GM23248 (cell line): ENCODE data around the gene GSAP. TPM values are rescaled to one million over a fixed set of nuclear protein-coding genes. Genes with fewer than 3 reads are reported as not detected.

Experiments
- DNase-seq: peaks from one replicate; pipeline ENCODE4 v3.0.0-alpha.2; 2015
- H2AFZ ChIP-seq: fragments of 200-600 bp; sonication (generic); 2 replicates; pipeline ENCODE4 v1.6.1; 2016; ENCODE audit warnings: antibody characterized with exemption
- H3F3A ChIP-seq: fragments of 200-600 bp; sonication (generic); 2 replicates; pipeline ENCODE4 v1.6.1; 2016; ENCODE audit warnings: mild to moderate bottlenecking, antibody characterized with exemption, mixed run types; ENCODE audit not compliant: insufficient read depth
- H3K27ac ChIP-seq: fragments of 200-600 bp; sonication (generic); 2 replicates; pipeline ENCODE4 v1.5.1; 2016; ENCODE audit warnings: mild to moderate bottlenecking
- H3K27me3 ChIP-seq: fragments of 200-600 bp; sonication (generic); replicated peaks from 2 replicates; pipeline ENCODE4 v1.6.1; 2016; ENCODE audit warnings: mild to moderate bottlenecking; ENCODE audit not compliant: insufficient read depth
- H3K36me3 ChIP-seq: fragments of 200-600 bp; sonication (generic); 2 replicates; pipeline ENCODE4 v1.6.1; 2016; ENCODE audit warnings: low read depth, mild to moderate bottlenecking
- H3K4me1 ChIP-seq: fragments of 200-600 bp; sonication (generic); 2 replicates; pipeline ENCODE4 v1.6.1; 2016; ENCODE audit warnings: mild to moderate bottlenecking; ENCODE audit not compliant: insufficient read depth
- H3K4me2 ChIP-seq: fragments of 200-600 bp; sonication (generic); one replicate; pipeline ENCODE4 v1.6.1; 2016; ENCODE audit warnings: mild to moderate bottlenecking; ENCODE audit not compliant: unreplicated experiment
- H3K4me3 ChIP-seq: fragments of 200-600 bp; sonication (generic); 2 replicates; pipeline ENCODE4 v1.5.1; 2016; ENCODE audit warnings: mild to moderate bottlenecking
- H3K79me2 ChIP-seq: fragments of 200-600 bp; sonication (generic); 2 replicates; pipeline ENCODE4 v1.6.1; 2016; ENCODE audit warnings: mild to moderate bottlenecking; ENCODE audit not compliant: insufficient read depth
- H3K9ac ChIP-seq: fragments of 200-600 bp; sonication (generic); 2 replicates; pipeline ENCODE4 v1.6.1; 2016; ENCODE audit warnings: mild to moderate bottlenecking
- H3K9me2 ChIP-seq: fragments of 200-600 bp; sonication (generic); 2 replicates; pipeline ENCODE4 v1.6.1; 2016; ENCODE audit warnings: mixed run types, mild to moderate bottlenecking, moderate library complexity; ENCODE audit not compliant: insufficient read depth
- H3K9me3 ChIP-seq: fragments of 200-600 bp; sonication (generic); one replicate; pipeline ENCODE4 v1.6.1; 2017; ENCODE audit warnings: low read depth
- H4K20me1 ChIP-seq: fragments of 200-600 bp; sonication (generic); 2 replicates; pipeline ENCODE4 v1.6.0; 2016; ENCODE audit not compliant: insufficient read depth
- EZH2 ChIP-seq: fragments of 200-600 bp; sonication (generic); IDR thresholded peaks from 2 replicates; pipeline ENCODE4 v1.6.1; 2018; ENCODE audit warnings: antibody characterized with exemption, mild to moderate bottlenecking; ENCODE audit not compliant: insufficient read depth, poor library complexity, severe bottlenecking
- EZH2phosphoT487 ChIP-seq: fragments of 200-600 bp; sonication (generic); IDR thresholded peaks from 2 replicates; pipeline ENCODE4 v1.6.1; 2018; ENCODE audit warnings: antibody characterized with exemption, moderate library complexity, mild to moderate bottlenecking, low read depth; ENCODE audit not compliant: insufficient read depth
- WGBS, 2 experiments: methylation state at CpG; one replicate each; pipeline ENCODE4 v1.1.6; 2015 to 2017; ENCODE audit warnings: low lambda C conversion rate in 2 of 2, low coverage in 1 of 2; ENCODE audit errors: missing lambda C conversion rate in 2 of 2; 5-methylcytosine and 5-hydroxymethylcytosine counted together
- in situ Hi-C: fragments of 300-500 bp; cut with MboI; formaldehyde crosslinking; loops from 2 replicates; pipeline ENCODE4 v1.15.0; 2020
- polyA plus RNA-seq: library from polyadenylated mRNA; unstranded; fragments of >200 nt; fragmentation: Nextera tagmentation; extraction: Ambion mirVana; gene quantifications from 2 replicates; pipeline ENCODE4 v1.2.1, GENCODE V29; 2016
- total RNA-seq: library from RNA; depleted of rRNA; stranded (reverse); fragments of >200 nt; shearing (Covaris generic); gene quantifications from 2 replicates; pipeline ENCODE4 v1.2.3, GENCODE V29; 2014

GSAP gene
- total and polyA plus RNA-seq, 2 experiments from 2014 or later: 4.2 to 4.3 TPM

DNA sequence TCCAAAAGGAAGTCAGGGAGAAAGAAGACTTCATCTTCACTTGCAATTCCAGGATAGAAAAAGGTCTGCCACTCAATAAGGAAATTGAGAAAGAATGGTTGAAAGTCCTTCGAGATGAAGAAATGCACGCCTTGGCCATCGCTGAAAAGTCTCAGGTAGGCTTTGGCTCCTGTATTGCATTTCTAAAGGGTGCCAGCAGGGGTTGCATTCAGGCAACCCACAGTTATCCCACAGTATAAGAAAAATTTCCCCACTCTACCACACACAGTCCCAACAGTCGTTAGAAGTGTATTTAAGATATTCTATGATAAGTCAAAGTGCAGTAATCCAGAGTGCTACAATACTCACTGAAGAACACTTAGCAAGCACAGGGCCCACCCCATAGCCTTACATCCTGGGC, 123.1 kb downstream of the GSAP start:
- WGBS, 2 experiments: 91 to 92% methylated on average over 4 of the region's 4 CpGs
- Histone ChIP-seq H4K20me1 (no peaks in the 10 kb centered on the region), H3K79me2 (no peaks in the 10 kb centered on the region), H3K27me3 (no peaks in the 10 kb centered on the region), H2AFZ (no peak overlapping the region), H3K9ac (no peak overlapping the region), H3K4me1 (no peaks in the 10 kb centered on the region), H3F3A (no peaks in the 10 kb centered on the region), H3K36me3 (no peaks in the 10 kb centered on the region), H3K4me3 (no peak overlapping the region), H3K27ac (no peak overlapping the region), H3K9me3 (no peaks in the 10 kb centered on the region), H3K9me2 (no peaks in the 10 kb centered on the region), H3K4me2 (no peak overlapping the region)
- no peak for DNase-seq
- in situ Hi-C loops: no loop called here
- TF ChIP-seq EZH2phosphoT487 (no peak), EZH2 (no peak)

DNA sequence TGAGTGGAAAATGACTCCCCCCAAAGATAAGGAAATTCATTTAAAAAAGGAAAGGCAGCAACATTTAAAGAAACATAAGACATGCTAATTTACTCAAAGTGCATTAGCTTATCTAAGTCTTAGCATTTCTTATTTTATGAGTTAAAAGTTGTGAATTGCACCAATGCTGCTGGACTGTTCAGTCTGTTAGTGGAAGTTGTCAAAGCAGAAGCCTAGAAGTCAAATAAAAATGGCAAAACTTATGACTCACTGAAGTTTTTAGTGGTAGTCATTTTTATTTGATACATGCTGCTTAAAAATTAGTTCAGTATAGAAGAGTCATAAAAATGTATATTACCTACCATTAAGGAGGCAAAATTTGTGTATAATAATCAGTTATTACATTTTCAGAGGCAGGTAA, 125.7 kb downstream of the GSAP start:
- no peak for DNase-seq
- Histone ChIP-seq H3K27me3 (no peaks in the 10 kb centered on the region), H3K36me3 (no peaks in the 10 kb centered on the region), H3K27ac (no peak overlapping the region), H3K9me3 (no peaks in the 10 kb centered on the region), H3K4me2 (no peak overlapping the region), H3K79me2 (no peaks in the 10 kb centered on the region), H3K4me3 (no peak overlapping the region), H3K9ac (no peak overlapping the region), H3F3A (no peaks in the 10 kb centered on the region), H3K9me2 (no peaks in the 10 kb centered on the region), H4K20me1 (no peaks in the 10 kb centered on the region), H3K4me1 (no peaks in the 10 kb centered on the region), H2AFZ (no peak overlapping the region)
- no peak for TF ChIP-seq EZH2
- no peak for TF ChIP-seq EZH2phosphoT487
- in situ Hi-C loops: no loop called here

DNA sequence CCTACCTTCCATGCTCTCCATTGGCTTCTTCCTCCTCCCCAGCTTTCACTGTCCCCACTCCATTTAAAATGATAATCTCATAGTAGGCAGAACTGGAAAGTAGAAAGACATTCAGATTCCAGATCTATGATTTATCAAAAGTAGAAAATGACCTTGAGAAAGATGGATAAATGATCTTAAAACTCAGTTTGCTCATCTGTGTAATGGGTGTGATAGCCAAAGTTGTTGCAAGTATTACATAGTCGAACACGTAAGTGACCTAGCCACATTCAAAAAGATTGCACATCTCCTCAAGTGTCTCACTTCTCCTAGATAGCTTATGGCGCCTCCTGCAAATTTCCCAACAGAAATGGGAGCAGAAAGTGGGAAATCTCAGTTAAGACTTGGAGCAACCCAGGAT, 126.8 kb downstream of the GSAP start:
- Histone ChIP-seq H3K9ac (no peak overlapping the region), H3F3A (no peaks in the 10 kb centered on the region), H3K27ac (no peak overlapping the region), H3K9me2 (no peaks in the 10 kb centered on the region), H3K79me2 (no peaks in the 10 kb centered on the region), H4K20me1 (no peaks in the 10 kb centered on the region), H3K36me3 (no peaks in the 10 kb centered on the region), H3K27me3 (no peaks in the 10 kb centered on the region), H3K4me1 (no peaks in the 10 kb centered on the region), H3K4me3 (no peak overlapping the region), H2AFZ (no peak overlapping the region), H3K4me2 (no peak overlapping the region), H3K9me3 (no peaks in the 10 kb centered on the region)
- WGBS, 2 experiments: 92 to 93% methylated on average over 3 of the region's 3 CpGs
- in situ Hi-C loops: no loop called here
- DNase-seq: no peak
- TF ChIP-seq EZH2phosphoT487 (no peak), EZH2 (no peak)

DNA sequence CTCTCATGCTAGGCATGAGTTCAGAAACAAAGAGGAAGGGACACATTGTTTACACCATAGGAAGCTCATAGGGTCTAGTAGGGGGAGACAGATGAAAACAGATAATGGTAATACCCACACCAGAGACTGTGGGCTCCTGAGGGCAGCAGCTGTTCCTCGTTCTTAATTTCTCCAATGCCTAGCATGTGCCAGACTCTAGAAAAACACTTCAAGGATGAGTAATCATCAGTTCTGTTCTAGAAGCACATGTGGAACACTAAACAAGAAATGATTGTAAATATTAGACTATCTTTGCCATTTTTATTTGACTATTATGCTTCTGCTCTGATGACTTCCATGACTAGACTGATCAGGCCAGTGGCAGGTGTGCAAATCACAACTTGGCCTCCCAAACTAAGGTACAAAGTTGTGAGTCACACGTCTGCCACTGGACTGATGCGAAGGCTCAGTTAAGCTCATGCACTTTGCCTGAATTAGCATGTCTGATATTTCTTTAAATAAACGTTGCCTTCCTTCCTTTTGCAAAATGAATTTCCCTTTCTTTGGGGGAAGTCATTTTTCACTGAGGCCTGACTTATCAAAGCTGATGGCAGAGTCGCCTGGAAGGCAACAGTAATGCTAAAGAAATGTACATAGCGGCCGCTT, 127.4 kb downstream of the GSAP start:
- in situ Hi-C loops: no loop called here
- no peak for DNase-seq
- 85 to 86% methylated on average over 7 of the region's 7 CpGs for WGBS, 2 experiments
- Histone ChIP-seq H2AFZ (no peak overlapping the region), H3K79me2 (no peaks in the 10 kb centered on the region), H3K9me3 (no peaks in the 10 kb centered on the region), H3K4me3 (no peak overlapping the region), H3K4me1 (no peaks in the 10 kb centered on the region), H3K27me3 (no peaks in the 10 kb centered on the region), H3K9me2 (no peaks in the 10 kb centered on the region), H3K27ac (no peak overlapping the region), H4K20me1 (no peaks in the 10 kb centered on the region), H3K9ac (no peak overlapping the region), H3F3A (no peaks in the 10 kb centered on the region), H3K4me2 (no peak overlapping the region), H3K36me3 (no peaks in the 10 kb centered on the region)
- no peak for TF ChIP-seq EZH2
- TF ChIP-seq EZH2phosphoT487: no peak

DNA sequence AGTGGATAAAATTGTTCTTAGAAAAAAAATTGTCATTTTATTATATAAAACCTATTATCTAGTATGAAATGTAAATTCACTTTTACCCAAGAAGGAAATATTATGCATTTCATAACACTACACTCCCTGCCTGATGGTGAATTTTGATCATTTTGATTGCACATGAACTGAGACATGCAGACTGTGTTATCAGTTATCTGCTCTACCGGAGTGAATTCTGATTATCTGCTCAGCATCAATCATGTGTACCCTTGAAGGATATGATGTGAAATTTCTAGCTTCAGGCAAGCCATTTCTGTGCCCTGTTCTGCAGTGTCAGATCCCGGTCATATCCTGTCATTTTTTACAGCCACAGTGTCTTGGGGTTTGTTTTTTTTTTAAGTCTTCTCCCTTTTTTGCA, 131.5 kb downstream of the GSAP start:
- Histone ChIP-seq H3K36me3 (no peaks in the 10 kb centered on the region), H3K4me3 (no peak overlapping the region), H2AFZ (no peak overlapping the region), H4K20me1 (no peaks in the 10 kb centered on the region), H3K27ac (no peak overlapping the region), H3K4me2 (no peak overlapping the region), H3K79me2 (no peaks in the 10 kb centered on the region), H3K9me3 (no peaks in the 10 kb centered on the region), H3K4me1 (no peaks in the 10 kb centered on the region), H3K9me2 (no peaks in the 10 kb centered on the region), H3K9ac (no peak overlapping the region), H3F3A (no peaks in the 10 kb centered on the region), H3K27me3 (no peaks in the 10 kb centered on the region)
- DNase-seq: no peak
- no peak for TF ChIP-seq EZH2phosphoT487
- no peak for TF ChIP-seq EZH2
- WGBS, 2 experiments: 38 to 50% methylated on average over 2 of the region's 2 CpGs
- in situ Hi-C loops: no loop called here
